Uterus (tissue), 4 donors: ENCODE data around the gene SLC50A1. TPM values are rescaled to one million over a fixed set of nuclear protein-coding genes. Genes with fewer than 3 reads are reported as not detected.

Experiments
- DNase-seq, 2 donors: peaks; one replicate each; pipeline ENCODE4 v3.0.0-alpha.2; 2019 to 2020
- H3K27ac ChIP-seq, 2 donors: fragments of 200-600 bp; sonication (generic); 1 replicate in 1 of 2; 2 replicates in 1 of 2; pipeline ENCODE4 v1.5.1; 2016 to 2018
- H3K27me3 ChIP-seq, 2 donors: fragments of 200-600 bp; sonication (generic); one replicate each; pipeline ENCODE4 v1.5.1; 2018 to 2019; ENCODE audit warnings: control low read depth in 1 of 2
- H3K36me3 ChIP-seq, 2 donors: fragments of 200-600 bp; sonication (generic); one replicate each; pipeline ENCODE4 v1.5.1; 2019; ENCODE audit warnings: control low read depth in 1 of 2
- H3K4me1 ChIP-seq, 2 donors: fragments of 200-600 bp; sonication (generic); one replicate each; pipeline ENCODE4 v1.5.1; 2018 to 2019; ENCODE audit warnings: control low read depth in 1 of 2
- H3K4me3 ChIP-seq, 2 donors: fragments of 200-600 bp; sonication (generic); 1 replicate in 1 of 2; 2 replicates in 1 of 2; pipeline ENCODE4 v1.5.1; 2018 to 2019; ENCODE audit warnings: mild to moderate bottlenecking in 1 of 2
- H3K9me3 ChIP-seq, 2 donors: fragments of 200-600 bp; sonication (generic); one replicate each; pipeline ENCODE4 v1.5.1; 2019; ENCODE audit warnings: control low read depth in 1 of 2
- POLR2A ChIP-seq, 2 donors: fragments of 450-650 bp; IDR thresholded peaks; one replicate each; pipeline ENCODE4 v1.6.1; 2016; ENCODE audit warnings: antibody characterized with exemption in 2 of 2, mild to moderate bottlenecking in 1 of 2, moderate library complexity in 1 of 2
- intact Hi-C: fragments of 100-400 bp; cut with DNase I; formaldehyde crosslinking; loops from one replicate; pipeline ENCODE4 v1.15.1; 2023; ENCODE audit warnings: low total_unique reads
- total RNA-seq, 4 donors: library from RNA; depleted of rRNA in 3 of 4; stranded (reverse); fragments of >200 nt in 3 of 4; gene quantifications; one replicate each; pipeline versions ENCODE4 v1.1.0 to v1.2.4, GENCODE V29; 2014 to 2023
- TF ChIP-seq, protein P1 (sequence below), 4 experiments: fragments of 200-600 bp in 2 of 4; fragments of 450-650 bp in 2 of 4; sonication (generic) in 2 of 4; IDR thresholded peaks; one replicate each; pipeline ENCODE4 v1.5.1; 2016 to 2019; ENCODE audit warnings: antibody characterized with exemption in 4 of 4, mild to moderate bottlenecking in 2 of 4, moderate library complexity in 1 of 4
- donor health status: DM: yes; HTN: yes; CAD: no.

The SLC50A1 gene
- total RNA-seq, 4 donors from 2014 or later, result 0.26 to 24.0 (median 21.8) TPM

DNA sequence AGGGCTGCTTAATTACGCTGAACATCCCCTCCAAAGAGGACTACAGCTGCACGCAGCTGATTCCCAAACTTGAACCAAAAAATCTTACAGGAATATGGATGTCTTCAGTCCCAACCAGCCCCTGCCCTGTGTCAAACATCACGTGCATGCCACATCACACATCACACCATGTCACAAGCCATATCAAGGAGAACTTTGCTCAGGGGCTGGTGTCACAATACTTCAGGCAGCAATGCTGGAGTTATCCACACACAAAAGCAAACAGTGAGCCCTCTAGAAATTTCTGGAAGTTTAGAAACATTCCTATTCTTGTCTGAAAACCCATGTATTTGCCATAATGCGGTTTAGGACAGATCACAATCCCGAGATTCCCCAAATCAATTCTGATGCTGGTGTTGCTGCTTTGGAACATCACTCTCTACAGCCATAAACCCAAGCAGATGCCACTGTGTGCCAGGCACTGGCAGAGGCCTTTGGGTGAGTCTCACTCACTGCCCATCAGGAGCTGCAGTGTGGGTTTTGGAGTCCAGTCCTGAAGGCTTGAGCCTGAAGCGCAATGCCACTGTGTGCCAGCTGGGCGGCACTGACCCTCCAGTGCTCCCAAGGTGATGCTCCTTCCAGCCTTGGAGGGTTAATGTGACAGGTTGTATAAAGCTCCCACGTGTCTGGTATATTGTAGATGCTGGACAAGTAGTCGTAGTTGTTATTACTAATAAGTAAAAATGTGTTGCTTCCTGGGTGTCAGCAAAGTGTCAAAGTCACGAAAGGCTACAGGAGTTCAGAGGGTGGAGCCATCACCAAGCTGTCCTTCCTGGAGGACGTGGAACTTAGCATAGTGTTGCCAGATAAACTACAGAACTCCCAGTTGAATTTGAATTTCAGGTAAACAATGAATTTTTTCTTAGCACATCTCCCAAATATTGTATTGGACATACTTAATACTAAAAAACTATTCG is 28.1 kb upstream of the SLC50A1 start:
- H3K36me3 ChIP-seq, result no peaks in the 10 kb centered on the region
- H3K27ac ChIP-seq, result no peak overlapping the region
- no peaks in the 10 kb centered on the region for H3K4me1 ChIP-seq
- no peaks in the 10 kb centered on the region for H3K27me3 ChIP-seq
- TF ChIP-seq, protein P1, sequence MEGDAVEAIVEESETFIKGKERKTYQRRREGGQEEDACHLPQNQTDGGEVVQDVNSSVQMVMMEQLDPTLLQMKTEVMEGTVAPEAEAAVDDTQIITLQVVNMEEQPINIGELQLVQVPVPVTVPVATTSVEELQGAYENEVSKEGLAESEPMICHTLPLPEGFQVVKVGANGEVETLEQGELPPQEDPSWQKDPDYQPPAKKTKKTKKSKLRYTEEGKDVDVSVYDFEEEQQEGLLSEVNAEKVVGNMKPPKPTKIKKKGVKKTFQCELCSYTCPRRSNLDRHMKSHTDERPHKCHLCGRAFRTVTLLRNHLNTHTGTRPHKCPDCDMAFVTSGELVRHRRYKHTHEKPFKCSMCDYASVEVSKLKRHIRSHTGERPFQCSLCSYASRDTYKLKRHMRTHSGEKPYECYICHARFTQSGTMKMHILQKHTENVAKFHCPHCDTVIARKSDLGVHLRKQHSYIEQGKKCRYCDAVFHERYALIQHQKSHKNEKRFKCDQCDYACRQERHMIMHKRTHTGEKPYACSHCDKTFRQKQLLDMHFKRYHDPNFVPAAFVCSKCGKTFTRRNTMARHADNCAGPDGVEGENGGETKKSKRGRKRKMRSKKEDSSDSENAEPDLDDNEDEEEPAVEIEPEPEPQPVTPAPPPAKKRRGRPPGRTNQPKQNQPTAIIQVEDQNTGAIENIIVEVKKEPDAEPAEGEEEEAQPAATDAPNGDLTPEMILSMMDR (IDR thresholded peaks at IDR 0.05), result no peak
- TF ChIP-seq POLR2A (IDR thresholded peaks at IDR 0.05), result no peak
- H3K9me3 ChIP-seq, result no peaks in the 10 kb centered on the region
- intact Hi-C loops, result no loop called here
- no peak for DNase-seq
- H3K4me3 ChIP-seq, result no peak overlapping the region

- H3K27me3 ChIP-seq, result no peaks in the 10 kb centered on the region
- DNase-seq, result no peak
- no peaks in the 10 kb centered on the region for H3K36me3 ChIP-seq
- no peaks in the 10 kb centered on the region for H3K4me1 ChIP-seq
- no peak overlapping the region for H3K4me3 ChIP-seq
- no peaks in the 10 kb centered on the region for H3K9me3 ChIP-seq
- intact Hi-C loops, result no loop called here
- H3K27ac ChIP-seq, result no peak overlapping the region
- no peak for TF ChIP-seq POLR2A (IDR thresholded peaks at IDR 0.05)
- TF ChIP-seq, protein P1 (IDR thresholded peaks at IDR 0.05), result no peak
These were observed 27.4 kb upstream of the SLC50A1 start for GRCh38 chr1:155108296-155108695.

GRCh38 chr1:155110381-155110780 is 25.3 kb upstream of the SLC50A1 start:
- Histone ChIP-seq H3K4me1 (no peaks in the 10 kb centered on the region), H3K36me3 (no peaks in the 10 kb centered on the region), H3K27me3 (no peaks in the 10 kb centered on the region), H3K27ac (no peak overlapping the region), H3K9me3 (no peaks in the 10 kb centered on the region), H3K4me3 (no peak overlapping the region)
- intact Hi-C loops, result no loop called here
- no peak for DNase-seq
- TF ChIP-seq, protein P1 (IDR thresholded peaks at IDR 0.05), result no peak
- TF ChIP-seq POLR2A (IDR thresholded peaks at IDR 0.05), result no peak

GRCh38 chr1:155110826-155111225 is 24.8 kb upstream of the SLC50A1 start:
- Histone ChIP-seq H3K27ac (no peak overlapping the region), H3K27me3 (no peaks in the 10 kb centered on the region), H3K4me3 (no peak overlapping the region), H3K9me3 (no peaks in the 10 kb centered on the region), H3K4me1 (no peaks in the 10 kb centered on the region), H3K36me3 (no peaks in the 10 kb centered on the region)
- no peak for DNase-seq
- intact Hi-C loops, result no loop called here
- TF ChIP-seq, protein P1 (IDR thresholded peaks at IDR 0.05), result no peak

DNA sequence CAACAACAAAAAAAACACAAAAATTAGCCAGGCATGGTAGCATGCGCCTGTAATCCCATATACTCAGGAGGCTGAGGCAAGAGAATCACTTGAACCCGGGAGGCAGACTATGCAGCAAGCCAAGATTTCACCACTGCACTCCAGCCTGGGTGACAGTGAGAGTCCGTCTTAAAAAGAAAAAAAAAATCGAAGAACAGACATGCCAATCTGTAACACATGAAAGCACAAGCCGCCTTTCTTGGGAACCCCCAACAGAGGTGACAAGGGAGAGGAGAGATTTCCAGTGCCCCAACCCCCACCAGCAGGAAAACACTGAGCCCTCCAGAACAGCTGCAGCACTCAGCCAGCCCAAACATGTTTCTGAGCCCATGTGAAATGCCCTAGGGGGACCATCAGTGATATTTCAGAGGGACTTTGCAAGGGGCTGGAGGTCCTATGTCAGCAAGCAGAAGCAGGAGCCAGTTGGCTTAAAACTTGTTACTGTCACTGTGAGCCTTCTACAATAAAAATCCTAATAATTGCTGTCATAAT is 22.1 kb upstream of the SLC50A1 start:
- no peak for DNase-seq
- Histone ChIP-seq H3K27ac (no peak overlapping the region), H3K9me3 (no peaks in the 10 kb centered on the region), H3K36me3 (no peaks in the 10 kb centered on the region), H3K27me3 (no peaks in the 10 kb centered on the region), H3K4me1 (no peaks in the 10 kb centered on the region), H3K4me3 (no peak overlapping the region)
- TF ChIP-seq POLR2A (IDR thresholded peaks at IDR 0.05), result no peak
- TF ChIP-seq, protein P1 (IDR thresholded peaks at IDR 0.05), result no peak
- intact Hi-C loops, result no loop called here
